Measurements from ENCODE around the gene ZNF70. TPM values are rescaled to one million over a fixed set of nuclear protein-coding genes. Genes with fewer than 3 reads are reported as not detected.
A peak's percentile ranks its signal among the peaks of the same experiment; 100 is the strongest.

ZNF70 gene
- total and polyA plus RNA-seq, 2 experiments from 2014 or later = 2.3 to 5.2 TPM

DNA sequence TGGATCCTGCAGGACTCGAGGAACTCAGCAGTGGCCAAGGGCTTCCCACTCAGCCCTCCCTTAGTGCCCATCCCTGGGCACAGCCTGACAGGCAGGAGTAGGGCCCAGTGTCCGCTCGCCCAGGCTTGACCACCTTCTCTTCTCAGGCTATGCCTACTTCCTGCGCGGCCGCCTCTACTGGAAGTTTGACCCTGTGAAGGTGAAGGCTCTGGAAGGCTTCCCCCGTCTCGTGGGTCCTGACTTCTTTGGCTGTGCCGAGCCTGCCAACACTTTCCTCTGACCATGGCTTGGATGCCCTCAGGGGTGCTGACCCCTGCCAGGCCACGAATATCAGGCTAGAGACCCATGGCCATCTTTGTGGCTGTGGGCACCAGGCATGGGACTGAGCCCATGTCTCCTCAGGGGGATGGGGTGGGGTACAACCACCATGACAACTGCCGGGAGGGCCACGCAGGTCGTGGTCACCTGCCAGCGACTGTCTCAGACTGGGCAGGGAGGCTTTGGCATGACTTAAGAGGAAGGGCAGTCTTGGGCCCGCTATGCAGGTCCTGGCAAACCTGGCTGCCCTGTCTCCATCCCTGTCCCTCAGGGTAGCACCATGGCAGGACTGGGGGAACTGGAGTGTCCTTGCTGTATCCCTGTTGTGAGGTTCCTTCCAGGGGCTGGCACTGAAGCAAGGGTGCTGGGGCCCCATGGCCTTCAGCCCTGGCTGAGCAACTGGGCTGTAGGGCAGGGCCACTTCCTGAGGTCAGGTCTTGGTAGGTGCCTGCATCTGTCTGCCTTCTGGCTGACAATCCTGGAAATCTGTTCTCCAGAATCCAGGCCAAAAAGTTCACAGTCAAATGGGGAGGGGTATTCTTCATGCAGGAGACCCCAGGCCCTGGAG, 32.6 kb upstream of the ZNF70 start:
- H3K4me1 ChIP-seq (ENCODE audit: insufficient read depth) = peaks cover 43% of the 10 kb centered on the region

GRCh38 chr22:23782703-23783102, 31.8 kb upstream of the ZNF70 start:
- no peaks in the 10 kb centered on the region for H3K9me2 ChIP-seq (replicated peaks; ENCODE audit: insufficient read depth)
- H3K79me2 ChIP-seq = peaks cover 6% of the 10 kb centered on the region
- H3K4me3 ChIP-seq = no peak overlapping the region
- TF ChIP-seq EZH2phosphoT487 (IDR thresholded peaks at IDR 0.05; ENCODE audit: low read depth, severe bottlenecking, unreplicated experiment) (no peak), EZH2 (IDR thresholded peaks at IDR 0.05; ENCODE audit: borderline replicate concordance) (no peak)
- TF ChIP-seq, protein P1, sequence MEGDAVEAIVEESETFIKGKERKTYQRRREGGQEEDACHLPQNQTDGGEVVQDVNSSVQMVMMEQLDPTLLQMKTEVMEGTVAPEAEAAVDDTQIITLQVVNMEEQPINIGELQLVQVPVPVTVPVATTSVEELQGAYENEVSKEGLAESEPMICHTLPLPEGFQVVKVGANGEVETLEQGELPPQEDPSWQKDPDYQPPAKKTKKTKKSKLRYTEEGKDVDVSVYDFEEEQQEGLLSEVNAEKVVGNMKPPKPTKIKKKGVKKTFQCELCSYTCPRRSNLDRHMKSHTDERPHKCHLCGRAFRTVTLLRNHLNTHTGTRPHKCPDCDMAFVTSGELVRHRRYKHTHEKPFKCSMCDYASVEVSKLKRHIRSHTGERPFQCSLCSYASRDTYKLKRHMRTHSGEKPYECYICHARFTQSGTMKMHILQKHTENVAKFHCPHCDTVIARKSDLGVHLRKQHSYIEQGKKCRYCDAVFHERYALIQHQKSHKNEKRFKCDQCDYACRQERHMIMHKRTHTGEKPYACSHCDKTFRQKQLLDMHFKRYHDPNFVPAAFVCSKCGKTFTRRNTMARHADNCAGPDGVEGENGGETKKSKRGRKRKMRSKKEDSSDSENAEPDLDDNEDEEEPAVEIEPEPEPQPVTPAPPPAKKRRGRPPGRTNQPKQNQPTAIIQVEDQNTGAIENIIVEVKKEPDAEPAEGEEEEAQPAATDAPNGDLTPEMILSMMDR (IDR thresholded peaks at IDR 0.05; ENCODE audit: poor library complexity) = no peak
- no peak overlapping the region for H3K4me2 ChIP-seq
- no peak for DNase-seq (ENCODE audit: low spot score)
- H4K20me1 ChIP-seq (ENCODE audit: insufficient read depth, poor library complexity, severe bottlenecking) = peaks cover 4% of the 10 kb centered on the region
- H3K9me3 ChIP-seq (ENCODE audit: low read depth) = no peaks in the 10 kb centered on the region
- H2AFZ ChIP-seq = no peak overlapping the region
- peaks cover 36% of the 10 kb centered on the region for H3K4me1 ChIP-seq (ENCODE audit: insufficient read depth)
- 92% methylated on average over 1 of the region's 1 CpG for WGBS (ENCODE audit: low lambda C conversion rate, missing lambda C conversion rate)
- H3K36me3 ChIP-seq (replicated peaks; ENCODE audit: insufficient read depth, low read depth) = no peaks in the 10 kb centered on the region
- peak overlapping the region; percentile 75 for H3K27ac ChIP-seq
- H3K27me3 ChIP-seq = no peaks in the 10 kb centered on the region

More for the DNA sequence above, 32.6 kb upstream of the ZNF70 start:
- Histone ChIP-seq H3K27me3 (no peaks in the 10 kb centered on the region), H4K20me1 (ENCODE audit: insufficient read depth, poor library complexity, severe bottlenecking) (peaks cover 12% of the 10 kb centered on the region), H3K4me2 (peak overlapping the region; percentile 62), H2AFZ (no peak overlapping the region), H3K9me2 (replicated peaks; ENCODE audit: insufficient read depth) (no peaks in the 10 kb centered on the region), H3K36me3 (replicated peaks; ENCODE audit: insufficient read depth, low read depth) (no peaks in the 10 kb centered on the region), H3K79me2 (peaks cover 14% of the 10 kb centered on the region), H3K27ac (peak overlapping the region; percentile 75), H3K9me3 (ENCODE audit: low read depth) (no peaks in the 10 kb centered on the region), H3K4me3 (no peak overlapping the region)
- WGBS (ENCODE audit: low lambda C conversion rate, missing lambda C conversion rate) = 86% methylated on average over 15 of the region's 15 CpGs
- no peak for TF ChIP-seq EZH2phosphoT487 (IDR thresholded peaks at IDR 0.05; ENCODE audit: low read depth, severe bottlenecking, unreplicated experiment)
- TF ChIP-seq, protein P1 (IDR thresholded peaks at IDR 0.05; ENCODE audit: poor library complexity) = no peak
- TF ChIP-seq EZH2 (IDR thresholded peaks at IDR 0.05; ENCODE audit: borderline replicate concordance) = no peak
- DNase-seq (ENCODE audit: low spot score) = peak; percentile 7

DNA sequence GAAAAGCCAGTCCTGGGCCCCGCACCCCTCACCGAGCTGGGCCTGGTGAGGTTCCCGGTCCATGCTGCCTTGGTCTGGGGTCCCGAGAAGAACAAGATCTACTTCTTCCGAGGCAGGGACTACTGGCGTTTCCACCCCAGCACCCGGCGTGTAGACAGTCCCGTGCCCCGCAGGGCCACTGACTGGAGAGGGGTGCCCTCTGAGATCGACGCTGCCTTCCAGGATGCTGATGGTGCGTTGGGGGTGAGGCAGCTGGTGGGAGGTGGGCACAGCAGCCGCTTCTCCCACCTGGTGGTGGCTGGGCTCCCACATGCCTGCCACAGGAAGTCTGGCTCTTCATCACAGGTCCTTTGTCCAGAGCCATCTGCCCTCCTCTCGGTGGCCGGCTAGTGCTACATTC, 31.3 kb upstream of the ZNF70 start:
- no peak for DNase-seq (ENCODE audit: low spot score)
- H3K4me3 ChIP-seq = no peak overlapping the region
- H3K4me1 ChIP-seq (ENCODE audit: insufficient read depth) = peaks cover 36% of the 10 kb centered on the region
- no peaks in the 10 kb centered on the region for H3K9me2 ChIP-seq (replicated peaks; ENCODE audit: insufficient read depth)
- peaks cover 2% of the 10 kb centered on the region for H3K79me2 ChIP-seq
- no peak overlapping the region for H2AFZ ChIP-seq
- H3K4me2 ChIP-seq = no peak overlapping the region
- WGBS (ENCODE audit: low lambda C conversion rate, missing lambda C conversion rate) = 94% methylated on average over 16 of the region's 16 CpGs
- TF ChIP-seq EZH2phosphoT487 (IDR thresholded peaks at IDR 0.05; ENCODE audit: low read depth, severe bottlenecking, unreplicated experiment) (no peak), EZH2 (IDR thresholded peaks at IDR 0.05; ENCODE audit: borderline replicate concordance) (no peak)
- TF ChIP-seq, protein P1 (IDR thresholded peaks at IDR 0.05; ENCODE audit: poor library complexity) = no peak
- H3K27me3 ChIP-seq = no peaks in the 10 kb centered on the region
- no peaks in the 10 kb centered on the region for H3K9me3 ChIP-seq (ENCODE audit: low read depth)
- H3K36me3 ChIP-seq (replicated peaks; ENCODE audit: insufficient read depth, low read depth) = no peaks in the 10 kb centered on the region
- no peaks in the 10 kb centered on the region for H4K20me1 ChIP-seq (ENCODE audit: insufficient read depth, poor library complexity, severe bottlenecking)
- H3K27ac ChIP-seq = no peak overlapping the region

Measured in hepatocyte (in vitro differentiated cells).